ENCODE data around the gene DBNDD2. TPM values are rescaled to one million over a fixed set of nuclear protein-coding genes. Genes with fewer than 3 reads are reported as not detected.

The DBNDD2 gene
- total RNA-seq, 1 donor from 2014 or later = 10.2 TPM

DNA sequence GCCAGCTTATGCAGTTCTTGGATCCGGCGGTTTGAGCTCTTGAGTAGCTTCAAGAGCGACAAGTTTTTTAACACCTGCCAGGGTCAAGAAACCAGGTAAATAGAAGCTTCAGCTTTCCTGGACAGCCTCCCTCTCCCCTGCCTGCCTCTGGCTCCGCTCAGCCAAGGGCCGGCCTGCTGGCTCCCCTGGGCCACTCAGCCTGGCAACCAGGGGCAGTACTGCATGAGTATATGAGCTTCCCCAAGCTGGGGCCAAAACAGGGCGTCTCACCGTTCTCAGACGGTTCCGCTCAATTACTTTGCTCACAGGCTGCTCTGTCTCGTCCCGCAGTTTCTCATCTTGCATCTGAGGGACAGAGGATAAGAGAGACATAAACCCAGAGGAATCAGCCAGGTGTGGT is 30.8 kb upstream of the DBNDD2 start:
- no peak for DNase-seq (ENCODE audit: low spot score)
- H3K4me3 Mint-ChIP-seq = no peak overlapping the region
- H3K27ac Mint-ChIP-seq = no peak overlapping the region
- peaks cover 4% of the 10 kb centered on the region for H3K27me3 Mint-ChIP-seq (ENCODE audit: insufficient read depth, low read depth)
- H3K9ac ChIP-seq = no peak overlapping the region
- H4K20me1 ChIP-seq (ENCODE audit: low read depth) = peaks cover 6% of the 10 kb centered on the region
- H3K4me3 ChIP-seq = no peak overlapping the region
- H3K27me3 ChIP-seq = peaks cover 14% of the 10 kb centered on the region
- H3K4me1 Mint-ChIP-seq = peaks cover 26% of the 10 kb centered on the region
- TF ChIP-seq EZH2phosphoT487 (IDR thresholded peaks at IDR 0.05) (no peak), EZH2 (IDR thresholded peaks at IDR 0.05) (no peak)
- TF ChIP-seq, protein P1, sequence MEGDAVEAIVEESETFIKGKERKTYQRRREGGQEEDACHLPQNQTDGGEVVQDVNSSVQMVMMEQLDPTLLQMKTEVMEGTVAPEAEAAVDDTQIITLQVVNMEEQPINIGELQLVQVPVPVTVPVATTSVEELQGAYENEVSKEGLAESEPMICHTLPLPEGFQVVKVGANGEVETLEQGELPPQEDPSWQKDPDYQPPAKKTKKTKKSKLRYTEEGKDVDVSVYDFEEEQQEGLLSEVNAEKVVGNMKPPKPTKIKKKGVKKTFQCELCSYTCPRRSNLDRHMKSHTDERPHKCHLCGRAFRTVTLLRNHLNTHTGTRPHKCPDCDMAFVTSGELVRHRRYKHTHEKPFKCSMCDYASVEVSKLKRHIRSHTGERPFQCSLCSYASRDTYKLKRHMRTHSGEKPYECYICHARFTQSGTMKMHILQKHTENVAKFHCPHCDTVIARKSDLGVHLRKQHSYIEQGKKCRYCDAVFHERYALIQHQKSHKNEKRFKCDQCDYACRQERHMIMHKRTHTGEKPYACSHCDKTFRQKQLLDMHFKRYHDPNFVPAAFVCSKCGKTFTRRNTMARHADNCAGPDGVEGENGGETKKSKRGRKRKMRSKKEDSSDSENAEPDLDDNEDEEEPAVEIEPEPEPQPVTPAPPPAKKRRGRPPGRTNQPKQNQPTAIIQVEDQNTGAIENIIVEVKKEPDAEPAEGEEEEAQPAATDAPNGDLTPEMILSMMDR (IDR thresholded peaks at IDR 0.05) = no peak
- no peaks in the 10 kb centered on the region for H3K79me2 ChIP-seq (ENCODE audit: low read depth)
- no peaks in the 10 kb centered on the region for H3K36me3 Mint-ChIP-seq
- H3K9me3 ChIP-seq (ENCODE audit: low read depth) = no peaks in the 10 kb centered on the region
- peaks cover 3% of the 10 kb centered on the region for H3F3A ChIP-seq (ENCODE audit: low read depth)
- H3K4me1 ChIP-seq = peaks cover 20% of the 10 kb centered on the region
- no peak overlapping the region for H2AFZ ChIP-seq (replicated peaks)
- no peaks in the 10 kb centered on the region for H3K9me3 Mint-ChIP-seq
- no peaks in the 10 kb centered on the region for H3K36me3 ChIP-seq
- H3K4me2 ChIP-seq = no peak overlapping the region
- H3K27ac ChIP-seq = no peak overlapping the region

- peak; percentile 68 for DNase-seq (ENCODE audit: low spot score)
- H3K27me3 Mint-ChIP-seq (ENCODE audit: insufficient read depth, low read depth) = peaks cover 4% of the 10 kb centered on the region
- Histone ChIP-seq H3K9ac (no peak within 1 kb of the TSS), H3K4me1 (peaks cover 20% of the 10 kb centered on the region), H3K27me3 (peaks cover 5% of the 10 kb centered on the region), H3K27ac (no peak within 1 kb of the TSS), H3K4me3 (no peak within 1 kb of the TSS), H3K79me2 (ENCODE audit: low read depth) (no peaks in the 10 kb centered on the region), H2AFZ (replicated peaks) (no peak within 1 kb of the TSS), H3K4me2 (peak within 1 kb of the TSS; percentile 43), H3F3A (ENCODE audit: low read depth) (peaks cover 3% of the 10 kb centered on the region), H4K20me1 (ENCODE audit: low read depth) (peaks cover 6% of the 10 kb centered on the region), H3K9me3 (ENCODE audit: low read depth) (no peaks in the 10 kb centered on the region), H3K36me3 (no peaks in the 10 kb centered on the region)
- peak within 1 kb of the TSS; percentile 66 for H3K27ac Mint-ChIP-seq
- no peaks in the 10 kb centered on the region for H3K36me3 Mint-ChIP-seq
- peaks cover 26% of the 10 kb centered on the region for H3K4me1 Mint-ChIP-seq
- no peaks in the 10 kb centered on the region for H3K9me3 Mint-ChIP-seq
- no peak for TF ChIP-seq EZH2phosphoT487 (IDR thresholded peaks at IDR 0.05)
- no peak for TF ChIP-seq EZH2 (IDR thresholded peaks at IDR 0.05)
- TF ChIP-seq, protein P1 (IDR thresholded peaks at IDR 0.05) = no peak
- H3K4me3 Mint-ChIP-seq = no peak within 1 kb of the TSS
These were observed 29.9 kb upstream of the DBNDD2 start, which contains the start of gene TP53TG5 for GRCh38 chr20:45378191-45378590. TSS of gene TP53TG5 (minus strand) at chr20:45378325. CDS start at chr20:45378236, 89 bp downstream.

DNA sequence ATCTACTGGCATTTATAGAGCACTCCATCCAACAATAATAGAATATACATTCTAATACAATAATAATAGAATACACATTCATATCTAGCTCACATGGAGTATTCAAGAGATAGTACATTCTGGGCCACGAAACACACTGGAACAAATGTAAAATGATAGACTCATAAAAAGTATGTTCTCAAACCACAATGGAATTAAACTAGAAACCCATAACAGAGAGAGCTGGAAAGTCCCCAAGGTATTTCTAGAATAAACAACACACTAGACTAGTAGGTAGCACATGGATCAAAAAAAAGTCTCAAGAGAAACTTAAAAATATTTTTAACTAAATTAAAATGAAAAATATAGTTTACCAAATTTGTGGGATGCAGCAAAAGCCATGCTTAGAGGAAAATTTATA is 20.8 kb upstream of the DBNDD2 start:
- peaks cover 2% of the 10 kb centered on the region for H3K27me3 Mint-ChIP-seq (ENCODE audit: insufficient read depth, low read depth)
- Histone ChIP-seq H4K20me1 (ENCODE audit: low read depth) (no peaks in the 10 kb centered on the region), H3K4me2 (no peak overlapping the region), H3K9ac (no peak overlapping the region), H3F3A (ENCODE audit: low read depth) (no peaks in the 10 kb centered on the region), H3K27ac (no peak overlapping the region), H3K4me3 (no peak overlapping the region), H3K36me3 (no peaks in the 10 kb centered on the region), H3K79me2 (ENCODE audit: low read depth) (no peaks in the 10 kb centered on the region), H3K4me1 (no peaks in the 10 kb centered on the region), H3K27me3 (no peaks in the 10 kb centered on the region), H3K9me3 (ENCODE audit: low read depth) (no peaks in the 10 kb centered on the region), H2AFZ (replicated peaks) (no peak overlapping the region)
- DNase-seq (ENCODE audit: low spot score) = no peak
- no peak for TF ChIP-seq EZH2 (IDR thresholded peaks at IDR 0.05)
- TF ChIP-seq, protein P1 (IDR thresholded peaks at IDR 0.05) = no peak
- no peak for TF ChIP-seq EZH2phosphoT487 (IDR thresholded peaks at IDR 0.05)
- H3K27ac Mint-ChIP-seq = no peak overlapping the region
- H3K9me3 Mint-ChIP-seq = peaks cover 4% of the 10 kb centered on the region
- H3K4me3 Mint-ChIP-seq = no peak overlapping the region
- peaks cover 5% of the 10 kb centered on the region for H3K36me3 Mint-ChIP-seq
- H3K4me1 Mint-ChIP-seq = no peaks in the 10 kb centered on the region

Measured in neural progenitor cell (in vitro differentiated cells).